Neuronal stem cell (in vitro differentiated cells): ENCODE measurements around the gene GBGT1.

Experiments used
- DNase-seq: peaks from one replicate; pipeline ENCODE4 v3.0.0-alpha.2; 2013; ENCODE audit warnings: low spot score
- H2AFZ ChIP-seq: one replicate; pipeline ENCODE4 v1.6.1; 2013; ENCODE audit warnings: mild to moderate bottlenecking, low read length, inconsistent platforms
- H2AK5ac ChIP-seq: 2 replicates; pipeline ENCODE4 v1.6.1; 2013; ENCODE audit warnings: low read depth, mild to moderate bottlenecking, inconsistent platforms, low read length, moderate library complexity, mixed read lengths
- H2BK120ac ChIP-seq: 2 replicates; pipeline ENCODE4 v1.6.1; 2013; ENCODE audit warnings: low read depth, mild to moderate bottlenecking, inconsistent platforms, low read length, moderate library complexity, mixed read lengths
- H2BK12ac ChIP-seq: one replicate; pipeline ENCODE4 v1.6.1; 2013; ENCODE audit warnings: low read length, inconsistent platforms
- H2BK15ac ChIP-seq: 2 replicates; pipeline ENCODE4 v1.6.1; 2013; ENCODE audit warnings: mild to moderate bottlenecking, low read length, inconsistent platforms, mixed read lengths
- H2BK5ac ChIP-seq: one replicate; pipeline ENCODE4 v1.6.1; 2013; ENCODE audit warnings: inconsistent platforms, mild to moderate bottlenecking, low read length, moderate library complexity
- H3K14ac ChIP-seq: one replicate; pipeline ENCODE4 v1.6.1; 2013; ENCODE audit warnings: low read length, inconsistent platforms
- H3K18ac ChIP-seq: 2 replicates; pipeline ENCODE4 v1.6.1; 2013; ENCODE audit warnings: low read length, inconsistent platforms
- H3K23ac ChIP-seq: 2 replicates; pipeline ENCODE4 v1.6.1; 2013; ENCODE audit warnings: low read depth, mild to moderate bottlenecking, mixed read lengths, low read length, inconsistent platforms; ENCODE audit not compliant: poor library complexity
- H3K27ac ChIP-seq: replicated peaks from 3 replicates; pipeline ENCODE4 v1.5.1; 2013; ENCODE audit warnings: low read length, inconsistent platforms
- H3K27me3 ChIP-seq, 3 experiments: 2 replicates each; pipeline ENCODE4 v1.6.1; 2013; ENCODE audit warnings: low read length in 3 of 3, mild to moderate bottlenecking in 2 of 3, inconsistent platforms in 1 of 3, low read depth in 1 of 3, mixed read lengths in 1 of 3, moderate library complexity in 1 of 3; ENCODE audit not compliant: control insufficient read depth in 3 of 3, insufficient read depth in 3 of 3
- H3K36me3 ChIP-seq, 2 donors: replicated peaks in 1 of 2; 2 replicates each; pipeline ENCODE4 v1.6.1; 2013; ENCODE audit warnings: low read length in 2 of 2; ENCODE audit not compliant: control insufficient read depth in 2 of 2, insufficient read depth in 2 of 2
- H3K4ac ChIP-seq: 2 replicates; pipeline ENCODE4 v1.6.1; 2013; ENCODE audit warnings: inconsistent platforms, mild to moderate bottlenecking, low read length, moderate library complexity
- H3K4me1 ChIP-seq, 2 donors: 1 replicate in 1 of 2; 2 replicates in 1 of 2; pipeline ENCODE4 v1.6.1; 2013; ENCODE audit warnings: low read length in 2 of 2, low read depth in 1 of 2; ENCODE audit not compliant: control insufficient read depth in 2 of 2, insufficient read depth in 1 of 2
- H3K4me2 ChIP-seq: one replicate; pipeline ENCODE4 v1.6.1; 2013; ENCODE audit warnings: mild to moderate bottlenecking, low read length, inconsistent platforms; ENCODE audit not compliant: insufficient read depth, poor library complexity, severe bottlenecking
- H3K4me3 ChIP-seq, 2 donors: 2 replicates each; pipeline ENCODE4 v1.5.1; 2013; ENCODE audit warnings: low read length in 2 of 2, mild to moderate bottlenecking in 2 of 2, inconsistent platforms in 1 of 2, moderate library complexity in 1 of 2
- H3K79me1 ChIP-seq: one replicate; pipeline ENCODE4 v1.6.1; 2013; ENCODE audit warnings: low read depth, mild to moderate bottlenecking, inconsistent platforms, low read length, moderate library complexity
- H3K9ac ChIP-seq: one replicate; pipeline ENCODE4 v1.6.1; 2013; ENCODE audit warnings: mild to moderate bottlenecking, low read depth, low read length, inconsistent platforms; ENCODE audit not compliant: poor library complexity
- H3K9me3 ChIP-seq, 2 donors: replicated peaks in 1 of 2; 2 replicates each; pipeline versions ENCODE3 to v1.6.1; 2013; ENCODE audit warnings: low read length in 2 of 2, mild to moderate bottlenecking in 2 of 2, inconsistent platforms in 1 of 2, low read depth in 1 of 2, mixed read lengths in 1 of 2, moderate library complexity in 1 of 2; ENCODE audit not compliant: control insufficient read depth in 2 of 2, insufficient read depth in 1 of 2
- H4K8ac ChIP-seq: one replicate; pipeline ENCODE4 v1.6.1; 2013; ENCODE audit warnings: low read depth, mild to moderate bottlenecking, inconsistent platforms, low read length, moderate library complexity
- H4K91ac ChIP-seq: one replicate; pipeline ENCODE4 v1.6.1; 2013; ENCODE audit warnings: low read length, low read depth, mild to moderate bottlenecking, inconsistent platforms; ENCODE audit not compliant: poor library complexity
- WGBS, 2 donors: extraction: QIAGEN DNeasy Blood & Tissue Kit; methylation state at CpG; one replicate each; pipeline ENCODE4 v1.1.7; 2013; ENCODE audit warnings: missing lambda C conversion rate in 2 of 2, mixed read lengths in 1 of 2; ENCODE audit not compliant: insufficient read length in 2 of 2, insufficient replicate concordance in 1 of 2; ENCODE audit errors: extremely low coverage in 2 of 2; 5-methylcytosine and 5-hydroxymethylcytosine counted together

GBGT1 gene

GRCh38 chr9:133144904-133145851 lies 18.5 kb downstream of the GBGT1 start:
- no peak overlapping the region for H3K14ac ChIP-seq
- no peak overlapping the region for H2AK5ac ChIP-seq
- H3K4me3 ChIP-seq: no peak overlapping the region
- H2BK12ac ChIP-seq: no peak overlapping the region
- H3K23ac ChIP-seq: no peak overlapping the region
- H2BK5ac ChIP-seq: no peak overlapping the region
- peaks cover 0 to 2% (median 0%) of the 10 kb centered on the region in 3 experiments for H3K27me3 ChIP-seq
- no peak overlapping the region for H2BK120ac ChIP-seq
- H3K18ac ChIP-seq: no peak overlapping the region
- no peak overlapping the region for H3K4ac ChIP-seq
- H2BK15ac ChIP-seq: no peak overlapping the region
- H3K27ac ChIP-seq: no peak overlapping the region
- peaks cover 5 to 10% of the 10 kb centered on the region in 2 donors for H3K36me3 ChIP-seq
- no peak overlapping the region for H4K8ac ChIP-seq
- H3K79me1 ChIP-seq: peaks cover 33% of the 10 kb centered on the region
- H2AFZ ChIP-seq: no peak overlapping the region
- peak overlapping the region; percentile 12 for H3K9ac ChIP-seq
- peaks cover 32 to 43% of the 10 kb centered on the region in 2 donors for H3K4me1 ChIP-seq
- no peak overlapping the region for H4K91ac ChIP-seq
- WGBS, 2 donors: no CpG with 5 or more reads among the region's 19 CpGs
- no peak for DNase-seq
- H3K9me3 ChIP-seq: no peaks in the 10 kb centered on the region
- no peak overlapping the region for H3K4me2 ChIP-seq

GRCh38 chr9:133144142-133144903 lies 19.4 kb downstream of the GBGT1 start:
- Histone ChIP-seq H3K18ac (peak overlapping the region; percentile 96), H3K4me2 (peak overlapping the region; percentile 81), H3K27me3 (peaks cover 0 to 2% (median 0%) of the 10 kb centered on the region in 3 experiments), H4K91ac (no peak overlapping the region), H3K9me3 (no peaks in the 10 kb centered on the region), H2BK5ac (peak overlapping the region; percentile 93), H2AFZ (peak overlapping the region; percentile 86), H3K9ac (peak overlapping the region; percentile 93), H3K79me1 (peaks cover 36% of the 10 kb centered on the region), H3K4me3 (peak overlapping the region; percentile 43 to 49), H2AK5ac (peak overlapping the region; percentile 100), H2BK120ac (no peak overlapping the region), H2BK15ac (peak overlapping the region; percentile 7), H3K4me1 (peaks cover 30 to 43% of the 10 kb centered on the region in 2 donors), H4K8ac (no peak overlapping the region), H3K36me3 (peaks cover 5 to 10% of the 10 kb centered on the region in 2 donors), H2BK12ac (no peak overlapping the region), H3K27ac (peak overlapping the region; percentile 22), H3K14ac (peak overlapping the region; percentile 14), H3K4ac (no peak overlapping the region), H3K23ac (peak overlapping the region; percentile 75)
- WGBS, 2 donors: no CpG with 5 or more reads among the region's 52 CpGs
- peak; percentile 83 for DNase-seq

- H3K79me1 ChIP-seq: peaks cover 35% of the 10 kb centered on the region
- peak overlapping the region; percentile 75 for H3K23ac ChIP-seq
- peak overlapping the region in 1 of 2 donors; percentile 43 for H3K4me3 ChIP-seq
- peak overlapping the region; percentile 93 for H3K9ac ChIP-seq
- peak overlapping the region; percentile 86 for H2AFZ ChIP-seq
- peak overlapping the region; percentile 7 for H2BK15ac ChIP-seq
- H3K27me3 ChIP-seq: peaks cover 0 to 2% (median 0%) of the 10 kb centered on the region in 3 experiments
- H3K4ac ChIP-seq: no peak overlapping the region
- H2AK5ac ChIP-seq: peak overlapping the region; percentile 100
- H4K8ac ChIP-seq: no peak overlapping the region
- no CpG with 5 or more reads among the region's 13 CpGs for WGBS, 2 donors
- H3K4me1 ChIP-seq: peaks cover 30 to 43% of the 10 kb centered on the region in 2 donors
- H2BK12ac ChIP-seq: no peak overlapping the region
- H3K36me3 ChIP-seq: peaks cover 7 to 10% of the 10 kb centered on the region in 2 donors
- H3K27ac ChIP-seq: peak overlapping the region; percentile 22
- H3K18ac ChIP-seq: peak overlapping the region; percentile 96
- peak overlapping the region; percentile 14 for H3K14ac ChIP-seq
- H4K91ac ChIP-seq: no peak overlapping the region
- peak overlapping the region; percentile 93 for H2BK5ac ChIP-seq
- no peak for DNase-seq
- peak overlapping the region; percentile 81 for H3K4me2 ChIP-seq
- H3K9me3 ChIP-seq: no peaks in the 10 kb centered on the region
- H2BK120ac ChIP-seq: no peak overlapping the region
Observed at GRCh38 chr9:133143639-133144141, 20.0 kb downstream of the GBGT1 start.
